H1 (cell line): ENCODE measurements around the gene SH3PXD2A. TPM values are rescaled to one million over a fixed set of nuclear protein-coding genes. Genes with fewer than 3 reads are reported as not detected.

Experiments used
- CTCF ChIA-PET: fragments of 300-600 bp; sonication (Branson Sonifier 250); formaldehyde crosslinking; loops from one replicate; lab custom pipeline; 2021; ENCODE audit not compliant: partially characterized antibody; lab: Charles Lee
- POLR2A ChIA-PET: fragments of 300-600 bp; sonication (Branson Sonifier 250); formaldehyde crosslinking; loops from one replicate; lab custom pipeline; 2021; ENCODE audit warnings: inconsistent platforms; ENCODE audit not compliant: partially characterized antibody; lab: Charles Lee
- DNase-seq, 2 experiments: peaks; one replicate each; pipeline versions ENCODE4 v3.0.0 to v3.0.0-alpha.2; 2010 to 2022; ENCODE audit warnings: low spot score in 2 of 2, low read depth in 1 of 2, mixed read lengths in 1 of 2
- FAIRE-seq: peaks from 2 replicates; lab custom pipeline; 2011; peaks lifted over from hg19 to GRCh38; lab: Jason Lieb, UNC
- H2AFZ ChIP-seq: 2 replicates; pipeline ENCODE4 v1.8.1; 2012; ENCODE audit warnings: low read length, inconsistent platforms
- H2AK5ac ChIP-seq: 2 replicates; pipeline ENCODE4 v1.6.1; 2013; ENCODE audit warnings: low read depth, low read length
- H2BK120ac ChIP-seq: replicated peaks from 2 replicates; pipeline ENCODE3; 2013; ENCODE audit warnings: low read depth, low read length, inconsistent platforms
- H2BK12ac ChIP-seq: 2 replicates; pipeline ENCODE4 v1.6.1; 2013; ENCODE audit warnings: low read depth, low read length
- H2BK15ac ChIP-seq: 2 replicates; pipeline ENCODE4 v1.6.1; 2013; ENCODE audit warnings: low read length
- H2BK20ac ChIP-seq: 2 replicates; pipeline ENCODE4 v1.6.1; 2013; ENCODE audit warnings: low read length
- H2BK5ac ChIP-seq: 2 replicates; pipeline ENCODE4 v1.6.1; 2013; ENCODE audit warnings: low read depth, low read length
- H3K14ac ChIP-seq: 2 replicates; pipeline ENCODE4 v1.6.1; 2013; ENCODE audit warnings: inconsistent platforms; ENCODE audit not compliant: insufficient read length
- H3K18ac ChIP-seq: 2 replicates; pipeline ENCODE4 v1.6.1; 2013; ENCODE audit warnings: low read length; ENCODE audit errors: extremely low read depth
- H3K23ac ChIP-seq: 2 replicates; pipeline ENCODE4 v1.6.1; 2013; ENCODE audit warnings: inconsistent platforms; ENCODE audit not compliant: insufficient read length
- H3K23me2 ChIP-seq: 2 replicates; pipeline ENCODE4 v1.6.1; 2013; ENCODE audit warnings: low read depth, low read length
- H3K27ac ChIP-seq: 2 replicates; pipeline ENCODE4 v1.6.1; 2011; ENCODE audit warnings: low read depth, low read length, inconsistent platforms
- H3K27me3 ChIP-seq, 4 experiments: replicated peaks in 1 of 4; 1 replicate in 1 of 4; 2 replicates in 3 of 4; pipeline versions ENCODE4 v1.6.1 to v1.8.1; 2011 to 2013; ENCODE audit warnings: low read length in 3 of 4, mild to moderate bottlenecking in 3 of 4, inconsistent platforms in 2 of 4, mixed read lengths in 2 of 4, moderate library complexity in 1 of 4; ENCODE audit not compliant: control insufficient read depth in 3 of 4, insufficient read depth in 3 of 4; ENCODE audit errors: extremely low read depth in 1 of 4
- H3K36me3 ChIP-seq, 4 experiments: 2 replicates each; pipeline versions ENCODE4 v1.6.1 to v1.8.1; 2011 to 2013; ENCODE audit warnings: mild to moderate bottlenecking in 4 of 4, low read length in 3 of 4, moderate library complexity in 2 of 4, control low read depth in 1 of 4, inconsistent platforms in 1 of 4; ENCODE audit not compliant: insufficient read depth in 4 of 4, control insufficient read depth in 2 of 4
- H3K4ac ChIP-seq: replicated peaks from 2 replicates; pipeline ENCODE3; 2013; ENCODE audit warnings: low read length, low read depth, mixed read lengths, inconsistent platforms; ENCODE audit not compliant: insufficient read length
- H3K4me1 ChIP-seq, 4 experiments: replicated peaks in 1 of 4; 1 replicate in 1 of 4; 2 replicates in 3 of 4; pipeline versions ENCODE4 v1.6.1 to v1.8.1; 2011 to 2013; ENCODE audit warnings: low read length in 3 of 4, inconsistent platforms in 2 of 4, mixed read lengths in 1 of 4; ENCODE audit not compliant: insufficient read depth in 4 of 4, control insufficient read depth in 3 of 4
- H3K4me2 ChIP-seq, 2 experiments: 2 replicates each; pipeline versions ENCODE4 v1.6.1 to v1.8.1; 2011 to 2013; ENCODE audit warnings: low read depth in 2 of 2, low read length in 2 of 2, control low read depth in 1 of 2, inconsistent platforms in 1 of 2, mild to moderate bottlenecking in 1 of 2; ENCODE audit not compliant: insufficient read depth in 1 of 2
- H3K4me3 ChIP-seq, 4 experiments: fragments of 200-600, 300-600 bp in 1 of 4; sonication (generic), shearing (Covaris generic), sonication (Bioruptor Twin) in 1 of 4; 2 replicates each; pipeline versions ENCODE4 v1.5.1 to v1.8.1; 2011 to 2016; ENCODE audit warnings: low read length in 4 of 4, low read depth in 3 of 4, control low read depth in 2 of 4, inconsistent platforms in 2 of 4, mild to moderate bottlenecking in 2 of 4, mixed read lengths in 1 of 4, moderate library complexity in 1 of 4; ENCODE audit not compliant: insufficient read depth in 2 of 4; ENCODE audit errors: extremely low read depth in 1 of 4
- H3K56ac ChIP-seq: replicated peaks from 2 replicates; pipeline ENCODE3; 2013; ENCODE audit warnings: low read depth, mild to moderate bottlenecking, mixed read lengths, low read length, inconsistent platforms; ENCODE audit not compliant: insufficient read length
- H3K79me1 ChIP-seq: 2 replicates; pipeline ENCODE4 v1.6.1; 2013; ENCODE audit warnings: low read depth, low read length, control low read depth
- H3K79me2 ChIP-seq, 2 experiments: 2 replicates each; pipeline versions ENCODE4 v1.6.1 to v1.8.1; 2012 to 2013; ENCODE audit warnings: low read length in 2 of 2, mild to moderate bottlenecking in 2 of 2, inconsistent platforms in 1 of 2; ENCODE audit not compliant: insufficient read depth in 2 of 2, control insufficient read depth in 1 of 2
- H3K9ac ChIP-seq, 4 experiments: replicated peaks in 1 of 4; 1 replicate in 1 of 4; 2 replicates in 3 of 4; pipeline versions ENCODE4 v1.6.1 to v1.8.1; 2011 to 2013; ENCODE audit warnings: low read depth in 3 of 4, low read length in 3 of 4, control low read depth in 2 of 4, mild to moderate bottlenecking in 2 of 4, moderate library complexity in 2 of 4, inconsistent platforms in 1 of 4; ENCODE audit errors: extremely low read depth in 1 of 4
- H3K9me3 ChIP-seq, 2 experiments: 2 replicates each; pipeline versions ENCODE4 v1.6.1 to v1.8.1; 2012 to 2013; ENCODE audit warnings: mild to moderate bottlenecking in 2 of 2, moderate library complexity in 2 of 2, control low read depth in 1 of 2, inconsistent platforms in 1 of 2, low read depth in 1 of 2, low read length in 1 of 2, mixed read lengths in 1 of 2; ENCODE audit not compliant: insufficient read depth in 2 of 2
- H4K20me1 ChIP-seq, 2 experiments: replicated peaks in 1 of 2; 2 replicates each; pipeline versions ENCODE3 to v1.8.1; 2011 to 2013; ENCODE audit warnings: inconsistent platforms in 2 of 2, low read length in 2 of 2, mild to moderate bottlenecking in 1 of 2; ENCODE audit not compliant: insufficient read depth in 2 of 2, control insufficient read depth in 1 of 2
- H4K5ac ChIP-seq: 2 replicates; pipeline ENCODE4 v1.6.1; 2013; ENCODE audit warnings: low read length, low read depth, mixed read lengths, inconsistent platforms; ENCODE audit not compliant: insufficient read length
- H4K8ac ChIP-seq: 2 replicates; pipeline ENCODE4 v1.8.0; 2013; ENCODE audit warnings: mild to moderate bottlenecking, moderate library complexity, low read length, inconsistent platforms; ENCODE audit not compliant: insufficient read depth; ENCODE audit errors: extremely low read depth
- H4K91ac ChIP-seq: replicated peaks from 2 replicates; pipeline ENCODE3; 2013; ENCODE audit warnings: low read length, mixed read lengths, inconsistent platforms; ENCODE audit not compliant: insufficient read length
- NRF1 ChIP-seq: IDR thresholded peaks from 2 replicates; pipeline ENCODE4 v1.6.1; 2011; ENCODE audit warnings: mild to moderate bottlenecking, low read depth, low read length, improper control_type of control experiment
- RAD21 ChIP-seq, 2 experiments: IDR thresholded peaks in 1 of 2; conservative IDR thresholded peaks in 1 of 2; 2 replicates each; pipeline ENCODE4 v1.6.1; 2011; ENCODE audit warnings: low read depth in 2 of 2, low read length in 2 of 2, improper control_type of control experiment in 1 of 2, inconsistent platforms in 1 of 2, mild to moderate bottlenecking in 1 of 2, moderate library complexity in 1 of 2
- RXRA ChIP-seq: IDR thresholded peaks from 2 replicates; pipeline ENCODE4 v1.6.1; 2011; ENCODE audit warnings: low read depth, mild to moderate bottlenecking, low read length, moderate library complexity; ENCODE audit not compliant: insufficient read depth
- SIN3A ChIP-seq, 2 experiments: IDR thresholded peaks in 1 of 2; conservative IDR thresholded peaks in 1 of 2; 2 replicates each; pipeline ENCODE4 v1.6.1; 2011 to 2012; ENCODE audit warnings: low read length in 2 of 2, improper control_type of control experiment in 1 of 2, low read depth in 1 of 2, mild to moderate bottlenecking in 1 of 2
- WGBS, 2 experiments: shearing (Covaris generic) in 1 of 2; methylation state at CpG; one replicate each; pipeline versions ENCODE4 v1.1.6 to v1.1.7; 2013 to 2015; ENCODE audit warnings: low lambda C conversion rate in 2 of 2, mixed read lengths in 2 of 2, inconsistent platforms in 1 of 2, low coverage in 1 of 2, missing lambda C conversion rate in 1 of 2; ENCODE audit not compliant: insufficient replicate concordance in 2 of 2, insufficient coverage in 1 of 2, insufficient read length in 1 of 2; ENCODE audit errors: extremely low coverage in 1 of 2, missing lambda C conversion rate in 1 of 2; 5-methylcytosine and 5-hydroxymethylcytosine counted together
- polyA plus RNA-seq, 7 experiments: library from polyadenylated mRNA; depleted of rRNA in 3 of 7; stranded (reverse) in 5 of 7; unstranded in 2 of 7; fragments of >200 nt in 5 of 7; fragments of 200-250 nt in 2 of 7; gene quantifications; 1 replicate in 5 of 7; 2 replicates in 1 of 7; 4 replicates in 1 of 7; pipeline versions ENCODE4 v1.2.1 to v1.2.3, GENCODE V29; 2011 to 2013; ENCODE audit warnings: missing spikeins in 2 of 7, mixed read lengths in 2 of 7
- total RNA-seq: library from RNA; stranded (reverse); fragmentation: NEBNext Ultra II Directional; extraction: Animal tissue kit (Norgen Biotek cat#: 25700); gene quantifications from 2 replicates; pipeline ENCODE4 v1.2.1, GENCODE V29; 2021
- TF ChIP-seq, protein P1 (sequence below), 3 experiments: IDR thresholded peaks; 1 replicate in 2 of 3; 2 replicates in 1 of 3; pipeline versions ENCODE4 v1.5.1 to v1.6.1; 2011; ENCODE audit warnings: low read length in 3 of 3, mild to moderate bottlenecking in 3 of 3, inconsistent platforms in 2 of 3, low read depth in 1 of 3, moderate library complexity in 1 of 3; ENCODE audit not compliant: insufficient read depth in 1 of 3; ENCODE audit errors: control extremely low read depth in 1 of 3

Gene SH3PXD2A
- total and polyA plus RNA-seq, 2 of the 8 experiments (the other 6 are each of a cell fraction or from before 2014, with no cell fraction given): 5.4 to 16.3 TPM

- no peaks in the 10 kb centered on the region for H3K23me2 ChIP-seq
- FAIRE-seq (peak; percentile 71), DNase-seq (peak; percentile 46 to 87)
- H3K18ac ChIP-seq: no peak overlapping the region
- no peak overlapping the region for H3K27ac ChIP-seq
- H2BK12ac ChIP-seq: no peak overlapping the region; the same call in 1 of the 2 replicates
- no peaks in the 10 kb centered on the region for H3K79me2 ChIP-seq
- no peak overlapping the region for H3K56ac ChIP-seq
- TF ChIP-seq, protein P1, sequence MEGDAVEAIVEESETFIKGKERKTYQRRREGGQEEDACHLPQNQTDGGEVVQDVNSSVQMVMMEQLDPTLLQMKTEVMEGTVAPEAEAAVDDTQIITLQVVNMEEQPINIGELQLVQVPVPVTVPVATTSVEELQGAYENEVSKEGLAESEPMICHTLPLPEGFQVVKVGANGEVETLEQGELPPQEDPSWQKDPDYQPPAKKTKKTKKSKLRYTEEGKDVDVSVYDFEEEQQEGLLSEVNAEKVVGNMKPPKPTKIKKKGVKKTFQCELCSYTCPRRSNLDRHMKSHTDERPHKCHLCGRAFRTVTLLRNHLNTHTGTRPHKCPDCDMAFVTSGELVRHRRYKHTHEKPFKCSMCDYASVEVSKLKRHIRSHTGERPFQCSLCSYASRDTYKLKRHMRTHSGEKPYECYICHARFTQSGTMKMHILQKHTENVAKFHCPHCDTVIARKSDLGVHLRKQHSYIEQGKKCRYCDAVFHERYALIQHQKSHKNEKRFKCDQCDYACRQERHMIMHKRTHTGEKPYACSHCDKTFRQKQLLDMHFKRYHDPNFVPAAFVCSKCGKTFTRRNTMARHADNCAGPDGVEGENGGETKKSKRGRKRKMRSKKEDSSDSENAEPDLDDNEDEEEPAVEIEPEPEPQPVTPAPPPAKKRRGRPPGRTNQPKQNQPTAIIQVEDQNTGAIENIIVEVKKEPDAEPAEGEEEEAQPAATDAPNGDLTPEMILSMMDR (IDR thresholded peaks at IDR 0.05; ENCODE audit: control extremely low read depth in 1 of 3, insufficient read depth in 1 of 3, low read depth in 1 of 3, low read length in 3 of 3): peak; percentile 84 to 93 (median 88)
- no peak for TF ChIP-seq NRF1
- TF ChIP-seq RAD21 (IDR thresholded peaks at IDR 0.05 in 1 of 2, conservative IDR thresholded peaks at IDR 0.05 in 1 of 2; ENCODE audit: low read depth in 2 of 2, low read length in 2 of 2): peak; percentile 78 to 88
- no peak for TF ChIP-seq SIN3A (conservative IDR thresholded peaks at IDR 0.05 in 1 of 2, IDR thresholded peaks at IDR 0.05 in 1 of 2; ENCODE audit: low read depth in 1 of 2, low read length in 2 of 2)
- TF ChIP-seq RXRA: no peak
- H3K23ac ChIP-seq: no peak overlapping the region
- no peaks in the 10 kb centered on the region for H4K20me1 ChIP-seq
- H2BK15ac ChIP-seq: no peak overlapping the region
- no peak overlapping the region for H3K4ac ChIP-seq
- no peak overlapping the region for H3K4me3 ChIP-seq
- H4K5ac ChIP-seq: no peak overlapping the region
- ChIA-PET POLR2A (no interaction called here), CTCF (interaction anchor here (0.6 to 19.1 kb wide), 58 partner anchors 9 to 286 kb away, joined by 3 to 448 read pairs (median 5); partner anchors contain the start of gene SH3PXD2A)
- H2BK20ac ChIP-seq: no peak overlapping the region
- H3K4me2 ChIP-seq: 0 out of 4 replicates have a peak overlapping the region, but pooled peaks of 1 of the 2 experiments have one; percentile 21
- WGBS, 2 experiments: 68% methylated on average over 15 of the region's 15 CpGs; no CpG with 5 or more reads in 1 of the 2 experiments
- 0 out of 4 replicates have a peak, but pooled peaks cover 0 to 2% of the 10 kb centered on the region in 2 experiments for H3K9me3 ChIP-seq
- peaks cover 0 to 2% (median 0%) of the 10 kb centered on the region in 4 experiments; a peak in 1 of 7 replicates for H3K4me1 ChIP-seq
- H3K14ac ChIP-seq: no peak overlapping the region
- H2BK120ac ChIP-seq: no peak overlapping the region
- H3K9ac ChIP-seq: no peak overlapping the region
- H4K91ac ChIP-seq: no peak overlapping the region
- no peak overlapping the region for H2AK5ac ChIP-seq
- peak overlapping the region; percentile 43; the same call in 1 of the 2 replicates for H4K8ac ChIP-seq
- H3K36me3 ChIP-seq: no peaks in the 10 kb centered on the region
- H2BK5ac ChIP-seq: peak overlapping the region; percentile 24; the same call in 1 of the 2 replicates
- H3K27me3 ChIP-seq: no peaks in the 10 kb centered on the region; a peak in 2 of 7 replicates
- H2AFZ ChIP-seq: no peak overlapping the region
- H3K79me1 ChIP-seq: no peaks in the 10 kb centered on the region
Measured at GRCh38 chr10:103592186-103593021, 263.0 kb downstream of the SH3PXD2A start.
